CD4-positive, alpha-beta memory T cell (primary cell): ENCODE measurements around the gene PIP5KL1. TPM values are rescaled to one million over a fixed set of nuclear protein-coding genes. Genes with fewer than 3 reads are reported as not detected.
A peak's percentile ranks its signal among the peaks of the same experiment; 100 is the strongest.

Experiments
- CTCF ChIA-PET: fragments of 350-600 bp; sonication (Branson Sonifier 250); formaldehyde crosslinking; loops from one replicate; lab custom pipeline; 2021; ENCODE audit warnings: inconsistent platforms; ENCODE audit not compliant: partially characterized antibody; lab: Charles Lee
- POLR2A ChIA-PET: fragments of 350-600 bp; sonication (Branson Sonifier 250); formaldehyde crosslinking; loops from one replicate; lab custom pipeline; 2021; ENCODE audit not compliant: partially characterized antibody; lab: Charles Lee
- DNase-seq, 5 donors: peaks; one replicate each; pipeline versions ENCODE4 v3.0.0 to v3.0.0-alpha.2; 2020 to 2022; ENCODE audit warnings: mixed read lengths in 1 of 5
- H3K27ac ChIP-seq: one replicate; pipeline ENCODE4 v1.7.0; 2013; ENCODE audit warnings: low read depth, low read length
- H3K27me3 ChIP-seq: 2 replicates; pipeline ENCODE4 v1.7.0; 2013; ENCODE audit warnings: mild to moderate bottlenecking, low read length, moderate library complexity; ENCODE audit not compliant: insufficient read depth
- H3K36me3 ChIP-seq: 2 replicates; pipeline ENCODE4 v1.7.0; 2013; ENCODE audit warnings: mild to moderate bottlenecking, low read length, moderate library complexity; ENCODE audit not compliant: insufficient read depth
- H3K4me1 ChIP-seq: 2 replicates; pipeline ENCODE4 v1.7.0; 2013; ENCODE audit warnings: mild to moderate bottlenecking, low read length, moderate library complexity; ENCODE audit not compliant: insufficient read depth
- H3K4me3 ChIP-seq, 2 donors: one replicate each; pipeline ENCODE4 v1.7.0; 2013; ENCODE audit warnings: low read length in 2 of 2, mild to moderate bottlenecking in 1 of 2
- H3K9me3 ChIP-seq, 2 donors: one replicate each; pipeline ENCODE4 v1.7.0; 2013; ENCODE audit warnings: low read length in 2 of 2, control low read depth in 1 of 2; ENCODE audit not compliant: control insufficient read depth in 1 of 2
- H3K27ac Mint-ChIP-seq, 7 donors: one replicate each; pipeline ENCODE4 v1.8.0; 2020 to 2021; ENCODE audit warnings: mixed read lengths in 7 of 7, mild to moderate bottlenecking in 6 of 7, inconsistent platforms in 3 of 7, moderate library complexity in 3 of 7
- H3K27me3 Mint-ChIP-seq, 2 donors: one replicate each; pipeline ENCODE4 v1.8.0; 2020 to 2021; ENCODE audit warnings: mixed read lengths in 2 of 2
- H3K36me3 Mint-ChIP-seq, 2 donors: one replicate each; pipeline ENCODE4 v1.8.0; 2020 to 2021; ENCODE audit warnings: mixed read lengths in 2 of 2, inconsistent platforms in 1 of 2, mild to moderate bottlenecking in 1 of 2
- H3K4me1 Mint-ChIP-seq, 4 donors: one replicate each; pipeline ENCODE4 v1.8.0; 2020 to 2021; ENCODE audit warnings: mixed read lengths in 4 of 4, mild to moderate bottlenecking in 1 of 4
- H3K4me3 Mint-ChIP-seq, 8 donors: one replicate each; pipeline ENCODE4 v1.8.0; 2020 to 2021; ENCODE audit warnings: mixed read lengths in 8 of 8, mild to moderate bottlenecking in 7 of 8, moderate library complexity in 6 of 8, inconsistent platforms in 3 of 8
- H3K9me3 Mint-ChIP-seq, 8 donors: one replicate each; pipeline ENCODE4 v1.8.0; 2020 to 2021; ENCODE audit warnings: mixed read lengths in 8 of 8, mild to moderate bottlenecking in 5 of 8, inconsistent platforms in 3 of 8, moderate library complexity in 1 of 8
- intact Hi-C: fragments of 100-400 bp; cut with micrococcal nuclease; formaldehyde crosslinking; loops from one replicate; pipeline ENCODE4 v1.15.1; 2023
- polyA plus RNA-seq, 2 donors: library from polyadenylated mRNA; unstranded; fragments of 300-500 nt; fragmentation: Illumina TruSeq; gene quantifications; one replicate each; pipeline ENCODE4 v1.2.3, GENCODE V29; 2021
- total RNA-seq, 2 experiments: library from RNA; stranded (reverse); gene quantifications; one replicate each; pipeline ENCODE4 v1.2.3, GENCODE V29; 2021

Gene PIP5KL1
- total and polyA plus RNA-seq, 4 experiments from 2014 or later, result 0.26 to 1.8 (median 0.76) TPM

DNA sequence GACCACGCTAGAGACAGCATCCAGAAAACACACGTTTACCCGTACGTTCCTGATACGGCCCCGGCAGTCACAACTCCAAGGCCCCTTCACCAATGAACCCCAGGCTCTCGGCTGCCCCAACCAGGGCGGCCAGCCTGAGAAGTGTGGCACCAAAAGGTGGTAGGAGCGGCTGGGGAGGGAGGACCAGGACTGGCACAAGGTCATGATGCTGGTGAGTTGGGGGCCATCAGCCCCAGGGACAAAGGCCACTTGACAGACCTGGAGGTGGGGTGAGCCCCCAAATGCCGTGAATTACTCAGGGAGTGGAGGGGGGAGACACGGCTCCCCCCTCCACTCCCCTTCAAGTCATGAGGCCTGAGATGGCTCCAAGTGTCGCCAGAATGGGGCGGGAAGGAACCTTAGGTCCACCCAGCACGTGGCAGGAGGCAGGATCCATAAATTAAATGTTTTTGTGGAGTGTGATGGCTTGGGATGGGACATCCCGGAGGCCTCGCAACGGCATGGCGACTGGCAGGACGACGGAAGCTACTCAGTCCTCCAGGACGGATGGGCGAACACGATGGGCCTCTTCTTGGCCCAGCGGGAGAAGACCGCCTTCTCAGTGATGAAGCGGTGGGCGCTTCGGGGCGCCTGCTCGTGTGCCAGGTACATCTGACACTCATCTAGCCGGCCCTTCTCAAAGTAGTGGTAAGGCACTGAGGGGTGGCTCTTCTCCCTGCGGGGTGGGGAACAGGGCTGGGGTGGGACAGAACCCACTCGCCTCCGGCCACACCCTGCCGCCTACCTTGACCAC is 22.5 kb downstream of the PIP5KL1 start:
- DNase-seq, result no peak
- Mint-ChIP-seq H3K9me3 (no peaks in the 10 kb centered on the region), H3K4me3 (peak overlapping the region in 1 of 8 donors; percentile 20), H3K4me1 (peaks cover 20 to 56% (median 36%) of the 10 kb centered on the region in 4 donors), H3K27me3 (no peaks in the 10 kb centered on the region), H3K27ac (peak overlapping the region; percentile 91 to 100 (median 100)), H3K36me3 (peaks cover 17 to 44% of the 10 kb centered on the region in 2 donors)
- Histone ChIP-seq H3K4me3 (no peak overlapping the region), H3K36me3 (no peaks in the 10 kb centered on the region), H3K4me1 (peaks cover 56% of the 10 kb centered on the region), H3K9me3 (no peaks in the 10 kb centered on the region), H3K27ac (peak overlapping the region; percentile 15), H3K27me3 (no peaks in the 10 kb centered on the region)
- ChIA-PET CTCF (interaction anchor here (1.8 kb wide), 1 partner anchor 13 kb away, joined by 5 read pairs; no protein-coding TSS in a partner anchor), POLR2A (interaction anchor here (4.5 to 7.1 kb wide), 2 partner anchors 7 to 124 kb away, joined by 34 to 87 read pairs; partner anchors contain the start of genes CDK9 and ST6GALNAC4)
- intact Hi-C loops, result loop anchor here (2.0 kb wide), 1 partner anchor 105 kb away; the partner anchor contains the start of gene FPGS

DNA sequence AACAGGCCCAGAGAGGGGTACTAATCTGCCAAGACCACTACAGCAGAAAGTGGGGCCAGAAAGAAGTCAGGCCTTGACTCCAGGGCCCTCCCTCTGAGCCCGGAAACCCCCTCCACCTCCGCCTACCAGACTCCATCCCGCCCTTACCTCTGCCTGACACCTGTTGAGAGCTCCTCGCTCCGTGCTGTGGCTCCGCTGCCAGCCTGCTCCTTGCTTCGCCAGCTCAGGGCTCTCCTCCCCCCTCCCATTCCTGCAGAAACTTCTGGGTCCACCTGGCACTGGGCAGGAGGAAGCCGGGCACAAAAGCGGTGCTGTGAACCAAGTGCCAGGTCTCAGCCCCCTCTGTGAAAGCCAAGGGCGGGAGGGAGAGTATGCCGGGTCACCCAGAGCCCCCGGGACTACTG is 24.8 kb downstream of the PIP5KL1 start:
- peak; percentile 69 to 92 (median 78) for DNase-seq
- Mint-ChIP-seq H3K4me1 (peaks cover 19 to 63% (median 34%) of the 10 kb centered on the region in 4 donors), H3K27ac (peak overlapping the region; percentile 98 to 100 (median 100)), H3K9me3 (no peaks in the 10 kb centered on the region), H3K36me3 (peaks cover 3 to 28% of the 10 kb centered on the region in 2 donors), H3K4me3 (peak overlapping the region; percentile 86 to 99 (median 95)), H3K27me3 (no peaks in the 10 kb centered on the region)
- intact Hi-C loops, result loop anchor here (1.0 to 2.0 kb wide), 5 partner anchors 12 to 170 kb away; partner anchors contain the start of genes CDK9, FPGS, ST6GALNAC4 and TOR2A
- peak overlapping the region; percentile 82 to 85 for H3K4me3 ChIP-seq
- H3K9me3 ChIP-seq, result no peaks in the 10 kb centered on the region
- ChIA-PET CTCF (interaction anchor here (0.7 to 2.6 kb wide), 9 partner anchors 11 to 171 kb away, joined by 3 to 11 read pairs (median 4); partner anchors contain the start of genes PIP5KL1, ST6GALNAC4 and TOR2A), POLR2A (interaction anchor here (0.7 to 7.1 kb wide), 22 partner anchors 9 to 455 kb away, joined by 3 to 87 read pairs (median 5); partner anchors contain the start of genes AK1, CDK9, FPGS and LRSAM1)
- H3K27ac ChIP-seq, result peak overlapping the region; percentile 100
- no peaks in the 10 kb centered on the region for H3K36me3 ChIP-seq
- peaks cover 65% of the 10 kb centered on the region for H3K4me1 ChIP-seq
- no peaks in the 10 kb centered on the region for H3K27me3 ChIP-seq

GRCh38 chr9:127905004-127905728 is 25.4 kb downstream of the PIP5KL1 start:
- Mint-ChIP-seq H3K36me3 (peaks cover 0 to 25% of the 10 kb centered on the region in 2 donors), H3K27ac (peak overlapping the region; percentile 98 to 100 (median 100)), H3K9me3 (no peaks in the 10 kb centered on the region), H3K4me1 (peaks cover 16 to 60% (median 31%) of the 10 kb centered on the region in 4 donors), H3K4me3 (peak overlapping the region; percentile 86 to 99 (median 95)), H3K27me3 (no peaks in the 10 kb centered on the region)
- POLR2A ChIA-PET, result interaction anchor here (1.0 to 7.1 kb wide), 21 partner anchors 8 to 454 kb away, joined by 3 to 87 read pairs (median 5); partner anchors contain the start of genes CDK9, DPM2, FPGS and LRSAM1
- CTCF ChIA-PET, result interaction anchor here (1.0 to 2.6 kb wide), 7 partner anchors 11 to 170 kb away, joined by 3 to 11 read pairs (median 6); partner anchors contain the start of gene TOR2A
- H3K27me3 ChIP-seq, result no peaks in the 10 kb centered on the region
- intact Hi-C loops, result loop anchor here (2.0 kb wide), 2 partner anchors 22 to 118 kb away; partner anchors contain the start of gene CDK9
- H3K36me3 ChIP-seq, result no peaks in the 10 kb centered on the region
- peak overlapping the region; percentile 100 for H3K27ac ChIP-seq
- peaks cover 67% of the 10 kb centered on the region for H3K4me1 ChIP-seq
- H3K4me3 ChIP-seq, result peak overlapping the region; percentile 82 to 85
- DNase-seq, result peak; percentile 59 to 89 (median 61)
- H3K9me3 ChIP-seq, result no peaks in the 10 kb centered on the region

- peaks cover 0 to 30% of the 10 kb centered on the region in 2 donors for H3K36me3 Mint-ChIP-seq
- Histone ChIP-seq H3K27ac (peak overlapping the region; percentile 100), H3K4me1 (peaks cover 73% of the 10 kb centered on the region), H3K27me3 (no peaks in the 10 kb centered on the region), H3K9me3 (no peaks in the 10 kb centered on the region), H3K4me3 (peak overlapping the region; percentile 82 to 85), H3K36me3 (no peaks in the 10 kb centered on the region)
- H3K27me3 Mint-ChIP-seq, result no peaks in the 10 kb centered on the region
- peaks cover 16 to 66% (median 34%) of the 10 kb centered on the region in 4 donors for H3K4me1 Mint-ChIP-seq
- POLR2A ChIA-PET, result interaction anchor here (1.0 to 7.1 kb wide), 14 partner anchors 9 to 453 kb away, joined by 3 to 87 read pairs (median 5); partner anchors contain the start of genes CDK9, DPM2, FPGS and LRSAM1
- DNase-seq, result no peak
- CTCF ChIA-PET, result interaction anchor here (1.6 to 2.6 kb wide), 3 partner anchors 17 to 169 kb away, joined by 6 to 10 read pairs (median 6); partner anchors contain the start of gene TOR2A
- intact Hi-C loops, result loop anchor here (2.0 kb wide), 2 partner anchors 22 to 118 kb away; partner anchors contain the start of gene CDK9
- no peaks in the 10 kb centered on the region for H3K9me3 Mint-ChIP-seq
- H3K4me3 Mint-ChIP-seq, result peak overlapping the region; percentile 86 to 99 (median 95)
- H3K27ac Mint-ChIP-seq, result peak overlapping the region; percentile 98 to 100 (median 100)
Measured at GRCh38 chr9:127904561-127905003, 26.0 kb downstream of the PIP5KL1 start.

DNA sequence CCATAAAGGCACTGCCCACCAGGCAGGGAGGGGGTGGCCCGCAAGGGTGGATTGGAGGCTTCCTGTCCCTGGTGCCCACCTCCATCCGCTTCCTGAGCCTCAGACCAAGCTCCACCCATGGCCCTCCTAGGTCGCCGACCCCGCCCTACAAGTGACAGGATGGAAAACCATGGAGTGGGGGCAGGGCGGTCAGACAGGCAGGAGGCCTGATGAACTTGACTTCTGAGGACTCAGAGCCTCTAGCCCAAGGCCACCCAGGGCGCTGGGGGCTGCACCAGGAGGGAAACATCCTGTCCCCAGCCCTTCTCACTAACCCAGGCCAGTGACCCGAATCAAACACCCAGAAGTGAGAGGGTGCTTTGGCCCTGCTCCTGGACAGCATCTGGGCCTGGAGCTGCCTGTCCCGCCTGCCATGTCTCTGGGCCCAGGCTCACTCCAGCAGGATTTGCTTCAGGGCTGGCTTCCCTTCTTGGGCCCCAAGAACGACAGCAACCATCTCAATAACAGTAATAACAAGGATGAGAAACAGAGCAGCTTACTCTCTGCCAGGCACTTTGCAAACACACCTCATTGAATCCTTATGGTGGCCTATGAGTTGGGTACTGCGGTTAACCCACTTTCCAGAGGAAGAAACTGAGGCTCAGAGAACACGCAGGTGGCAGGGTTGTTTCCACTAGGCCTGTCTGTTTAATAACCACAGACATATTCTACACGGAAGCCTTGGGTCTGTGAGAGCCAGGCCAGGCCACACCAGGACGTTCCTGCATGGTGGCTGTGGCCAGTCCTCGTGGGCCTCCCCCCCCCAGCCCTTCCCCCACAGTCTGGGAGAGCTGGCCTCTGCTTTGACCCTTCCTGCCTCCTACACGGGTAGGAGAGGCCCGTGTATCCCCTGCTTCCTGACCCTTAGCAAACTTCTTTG is 26.8 kb downstream of the PIP5KL1 start:
- intact Hi-C loops, result loop anchor here (2.0 kb wide), 3 partner anchors 13 to 117 kb away; partner anchors contain the start of genes CDK9 and ST6GALNAC4
- Histone ChIP-seq H3K9me3 (no peaks in the 10 kb centered on the region), H3K36me3 (no peaks in the 10 kb centered on the region), H3K4me3 (peak overlapping the region; percentile 82 to 85), H3K27ac (peak overlapping the region; percentile 100), H3K4me1 (peaks cover 73% of the 10 kb centered on the region), H3K27me3 (no peaks in the 10 kb centered on the region)
- ChIA-PET CTCF (interaction anchor here (1.6 to 2.6 kb wide), 3 partner anchors 17 to 169 kb away, joined by 6 to 10 read pairs (median 6); partner anchors contain the start of gene TOR2A), POLR2A (interaction anchor here (0.6 to 7.1 kb wide), 16 partner anchors 12 to 453 kb away, joined by 3 to 87 read pairs (median 5); partner anchors contain the start of genes CDK9, DPM2, FPGS and LRSAM1)
- Mint-ChIP-seq H3K4me1 (peaks cover 16 to 66% (median 34%) of the 10 kb centered on the region in 4 donors), H3K36me3 (peaks cover 0 to 29% of the 10 kb centered on the region in 2 donors), H3K9me3 (no peaks in the 10 kb centered on the region), H3K4me3 (peak overlapping the region; percentile 86 to 99 (median 95)), H3K27ac (peak overlapping the region; percentile 98 to 100 (median 100)), H3K27me3 (no peaks in the 10 kb centered on the region)
- DNase-seq, result peak; percentile 49 to 82 (median 56)
